GM19238 (cell line): Measurements from ENCODE around the gene LMF2.
"Not testable (repeated sequence)": the region's sequence is repeated elsewhere in the genome, so short reads cannot be mapped to it uniquely, and the experiment has no call there.

Source experiments
- DNase-seq: peaks from one replicate; pipeline ENCODE4 v3.0.0; 2011; ENCODE audit warnings: low spot score; ENCODE audit not compliant: insufficient read length

Gene LMF2

DNA sequence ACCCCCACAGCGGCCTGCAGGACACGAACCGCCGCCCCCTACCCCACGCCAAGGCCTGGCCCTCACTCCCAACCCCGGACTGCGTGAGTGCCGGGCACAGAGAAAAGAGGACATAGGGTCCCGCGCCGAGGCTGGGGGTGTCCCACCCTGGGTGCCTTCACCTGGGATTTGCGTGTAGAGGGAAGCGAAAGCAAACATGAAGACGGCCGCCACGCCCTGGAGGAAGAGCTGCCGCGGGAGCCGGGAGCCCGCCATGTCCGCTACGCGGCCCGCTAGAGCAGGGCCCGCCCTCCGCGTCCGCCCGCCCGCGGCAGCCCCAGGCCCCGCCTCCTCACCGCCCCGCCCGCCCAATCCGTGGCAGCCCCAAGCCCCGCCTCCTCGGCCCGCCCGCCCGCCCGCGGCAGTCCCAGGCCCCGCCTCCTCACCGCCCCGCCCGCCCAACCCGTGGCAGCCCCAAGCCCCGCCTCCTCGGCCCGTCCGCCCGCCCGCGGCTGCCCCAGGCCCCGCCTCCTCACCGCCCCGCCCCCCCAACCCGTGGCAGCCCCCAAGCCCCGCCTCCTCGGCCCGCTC lies at the start of gene LMF2:
LMF2 (minus strand) TSS at position 282 of the 570 bp plus-strand sequence; CDS start at position 255, 27 bp downstream.
- peak; percentile 98 for DNase-seq

DNA sequence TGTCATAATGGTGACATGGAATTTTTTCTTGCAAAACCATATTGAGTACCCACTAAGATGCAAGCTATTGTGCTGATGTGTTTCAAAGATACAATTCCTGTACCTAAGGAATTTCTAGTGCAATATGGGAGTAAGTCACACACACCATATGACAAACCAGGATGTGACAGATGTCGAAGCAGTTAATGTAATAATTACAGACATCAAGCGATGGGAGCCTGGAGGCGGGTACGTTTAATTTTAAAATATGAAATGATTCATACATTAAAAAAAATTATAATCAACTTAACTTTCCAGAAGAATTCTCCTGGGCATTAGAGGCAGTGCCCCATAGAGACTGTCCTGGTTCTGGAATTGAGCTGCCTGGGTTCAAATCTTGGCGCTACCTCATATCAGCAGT lies 49.2 kb upstream of the LMF2 start:
- no peak for DNase-seq

GRCh38 chr22:50553310-50553709 lies 45.8 kb upstream of the LMF2 start:
- no peak for DNase-seq

DNA sequence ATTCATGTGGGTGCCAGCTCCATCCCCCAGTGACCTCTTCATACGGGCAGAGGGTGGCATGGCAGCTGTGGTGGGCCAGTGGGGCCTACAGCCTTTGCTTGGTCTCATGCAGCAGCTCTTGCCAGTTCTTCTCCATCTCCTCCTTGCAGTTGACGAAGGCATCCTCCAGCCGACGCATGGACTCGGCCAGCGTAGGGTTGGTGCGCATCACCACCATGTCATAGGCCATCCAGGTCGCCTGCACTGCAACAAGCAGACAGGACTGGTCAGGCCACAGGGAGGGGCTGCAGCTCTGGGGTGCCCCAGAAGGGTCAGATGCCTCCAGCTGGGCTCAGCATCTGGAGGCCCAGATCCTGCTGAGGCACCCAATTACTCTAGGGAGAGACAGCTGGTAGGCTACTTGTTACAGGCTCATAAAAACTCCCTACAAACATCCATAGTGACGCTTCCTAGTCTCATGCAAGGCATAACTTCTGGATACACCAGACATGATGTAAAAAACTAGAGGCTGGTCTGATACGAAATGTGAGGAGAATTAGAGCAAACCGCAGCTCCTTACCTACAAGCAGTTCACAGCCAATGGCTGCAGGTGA lies 43.8 kb upstream of the LMF2 start:
- no peak for DNase-seq

DNA sequence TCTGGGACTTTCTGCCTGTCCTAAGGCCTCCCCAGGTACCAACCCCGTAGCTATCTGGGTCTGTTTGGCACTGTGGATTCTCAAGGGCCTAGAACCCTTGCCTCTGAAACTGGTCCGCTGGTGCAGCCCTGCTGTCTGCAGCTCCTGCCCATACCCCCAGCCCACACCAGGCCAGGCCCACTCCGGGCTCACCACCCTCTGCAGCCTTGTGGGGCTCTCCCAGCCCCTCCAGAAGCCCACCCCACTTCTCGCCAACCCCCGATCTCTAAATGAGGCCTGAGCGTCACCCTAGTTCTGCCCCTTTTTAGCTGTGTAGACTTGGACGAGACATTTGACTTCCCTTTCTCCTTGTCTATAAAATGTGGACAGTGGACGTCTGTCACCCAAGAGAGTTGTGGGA lies 42.9 kb upstream of the LMF2 start:
- no peak for DNase-seq

GRCh38 chr22:50548921-50549790 lies 41.7 kb upstream of the LMF2 start:
- DNase-seq = peak; percentile 23

- peak; percentile 83 for DNase-seq
These were observed 40.8 kb upstream of the LMF2 start for GRCh38 chr22:50548040-50548920.

GRCh38 chr22:50547263-50547985 lies 39.9 kb upstream of the LMF2 start:
- DNase-seq = no peak

GRCh38 chr22:50546326-50547262 lies 39.1 kb upstream of the LMF2 start:
- DNase-seq = no peak

GRCh38 chr22:50545522-50546325 lies 38.2 kb upstream of the LMF2 start, which contains the start of gene KLHDC7B:
Gene KLHDC7B, plus strand, starts transcription at chr22:50545899. Its CDS starts 345 bp downstream, at chr22:50546244.
- DNase-seq = no peak

DNA sequence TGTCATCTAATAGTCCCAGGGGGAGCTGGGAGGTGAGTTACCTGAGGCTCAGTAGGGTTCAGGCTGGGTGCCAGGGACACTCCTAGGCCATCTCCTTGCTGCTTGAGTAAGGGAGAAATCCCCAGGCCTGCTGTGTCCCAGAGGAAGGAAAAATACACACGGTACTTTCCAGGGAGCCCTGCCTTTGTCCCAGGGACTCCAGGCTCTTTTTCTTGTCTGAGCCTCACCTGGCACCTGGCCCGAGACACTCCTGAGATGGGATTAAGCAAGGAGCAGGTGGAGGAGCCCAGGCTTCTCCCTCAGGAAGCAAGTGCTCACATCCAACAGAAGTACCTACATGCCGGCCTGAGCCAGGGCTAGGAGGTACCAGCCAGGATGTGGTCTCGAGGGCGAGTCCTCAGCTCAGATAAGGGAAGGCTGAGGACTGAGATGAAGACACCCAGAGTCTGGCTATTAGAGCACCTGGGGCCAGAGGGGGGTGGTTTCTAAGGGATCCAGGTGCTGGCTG lies 37.3 kb upstream of the LMF2 start:
- no peak for DNase-seq

- DNase-seq = peak; percentile 84
These were observed 36.7 kb upstream of the LMF2 start for GRCh38 chr22:50544078-50544745.

DNA sequence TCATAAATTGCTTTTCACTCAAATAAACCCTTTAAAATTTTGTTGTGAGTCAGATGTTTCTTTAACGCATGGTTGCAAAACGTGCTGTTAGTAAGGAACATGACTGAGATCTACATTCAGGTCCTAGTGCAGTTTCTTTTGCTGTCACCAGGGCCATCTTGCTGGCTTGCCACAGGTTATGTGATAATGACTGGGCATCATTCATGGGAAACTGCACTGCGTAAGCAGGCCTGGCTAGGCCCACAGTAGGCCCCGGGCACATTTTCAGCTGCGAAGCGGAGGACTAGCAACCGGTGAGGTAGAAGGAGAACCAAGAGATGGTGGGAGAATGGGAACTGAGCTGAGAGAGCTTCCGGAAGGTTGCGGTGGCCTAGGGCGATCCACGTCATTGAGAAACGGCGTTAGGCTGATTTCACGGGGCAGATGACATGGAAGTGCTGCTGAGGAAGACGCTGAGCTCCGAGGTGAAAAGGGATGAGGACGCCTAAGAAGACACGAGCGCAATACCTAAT lies 35.0 kb upstream of the LMF2 start:
- no peak for DNase-seq

GRCh38 chr22:50541667-50542026 lies 34.1 kb upstream of the LMF2 start:
- not testable (repeated sequence) for DNase-seq

- DNase-seq = no peak
These were observed 32.9 kb upstream of the LMF2 start for GRCh38 chr22:50540381-50540780.

GRCh38 chr22:50537765-50538164 lies 30.3 kb upstream of the LMF2 start:
- no peak for DNase-seq

- no peak for DNase-seq
These were observed 28.7 kb upstream of the LMF2 start for GRCh38 chr22:50536226-50536625.

GRCh38 chr22:50535113-50535512 lies 27.6 kb upstream of the LMF2 start:
- no peak for DNase-seq
